Prostate gland (tissue), 2 donors: ENCODE results near the gene SGSH. TPM values are rescaled to one million over a fixed set of nuclear protein-coding genes. Genes with fewer than 3 reads are reported as not detected.

Source experiments
- DNase-seq: peaks from one replicate; pipeline ENCODE4 v3.0.0-alpha.2; 2019; ENCODE audit warnings: low spot score
- H3K27ac ChIP-seq, 2 donors: fragments of 200-600 bp; sonication (generic); 2 replicates each; pipeline ENCODE4 v1.5.1; 2017 to 2019
- H3K27me3 ChIP-seq: fragments of 200-600 bp; sonication (generic); replicated peaks from 2 replicates; pipeline ENCODE4 v1.5.1; 2019; ENCODE audit not compliant: insufficient read depth
- H3K36me3 ChIP-seq, 2 donors: fragments of 200-600 bp; sonication (generic); 1 replicate in 1 of 2; 2 replicates in 1 of 2; pipeline versions ENCODE4 v1.5.1 to v1.8.1; 2017 to 2019
- H3K4me1 ChIP-seq: fragments of 200-600 bp; sonication (generic); replicated peaks from 2 replicates; pipeline ENCODE4 v1.5.1; 2019
- H3K4me3 ChIP-seq, 2 donors: fragments of 200-600 bp; sonication (generic); 2 replicates each; pipeline ENCODE4 v1.5.1; 2017 to 2019
- H3K9me3 ChIP-seq: fragments of 200-600 bp; sonication (generic); 2 replicates; pipeline ENCODE4 v1.5.1; 2017
- POLR2A ChIP-seq: fragments of 450-650 bp; IDR thresholded peaks from one replicate; pipeline ENCODE4 v1.6.1; 2016; ENCODE audit warnings: antibody characterized with exemption, mild to moderate bottlenecking
- POLR2AphosphoS5 ChIP-seq: sonication (generic); formaldehyde crosslinking; IDR thresholded peaks from one replicate; pipeline ENCODE4 v1.6.1; 2017; ENCODE audit warnings: antibody characterized with exemption
- WGBS: methylation state at CpG from one replicate; pipeline ENCODE4 v1.1.5; 2018; 5-methylcytosine and 5-hydroxymethylcytosine counted together
- intact Hi-C: fragments of 100-400 bp; cut with DNase I; formaldehyde crosslinking; loops from one replicate; pipeline ENCODE4 v1.14.2; 2022
- total RNA-seq, 2 donors: library from RNA; depleted of rRNA; stranded (reverse); fragments of >200 nt; gene quantifications; one replicate each; pipeline ENCODE4 v1.1.0, GENCODE V29; 2016
- TF ChIP-seq, protein P1 (sequence below), 4 experiments: fragments of 200-600 bp in 2 of 4; fragments of 450-650 bp in 2 of 4; sonication (generic) in 2 of 4; IDR thresholded peaks; 1 replicate in 3 of 4; 2 replicates in 1 of 4; pipeline ENCODE4 v1.5.1; 2016 to 2019; ENCODE audit warnings: antibody characterized with exemption in 4 of 4, mild to moderate bottlenecking in 2 of 4, moderate library complexity in 2 of 4

The SGSH gene
- total RNA-seq, 2 donors from 2014 or later = 41.2 to 95.7 TPM

DNA sequence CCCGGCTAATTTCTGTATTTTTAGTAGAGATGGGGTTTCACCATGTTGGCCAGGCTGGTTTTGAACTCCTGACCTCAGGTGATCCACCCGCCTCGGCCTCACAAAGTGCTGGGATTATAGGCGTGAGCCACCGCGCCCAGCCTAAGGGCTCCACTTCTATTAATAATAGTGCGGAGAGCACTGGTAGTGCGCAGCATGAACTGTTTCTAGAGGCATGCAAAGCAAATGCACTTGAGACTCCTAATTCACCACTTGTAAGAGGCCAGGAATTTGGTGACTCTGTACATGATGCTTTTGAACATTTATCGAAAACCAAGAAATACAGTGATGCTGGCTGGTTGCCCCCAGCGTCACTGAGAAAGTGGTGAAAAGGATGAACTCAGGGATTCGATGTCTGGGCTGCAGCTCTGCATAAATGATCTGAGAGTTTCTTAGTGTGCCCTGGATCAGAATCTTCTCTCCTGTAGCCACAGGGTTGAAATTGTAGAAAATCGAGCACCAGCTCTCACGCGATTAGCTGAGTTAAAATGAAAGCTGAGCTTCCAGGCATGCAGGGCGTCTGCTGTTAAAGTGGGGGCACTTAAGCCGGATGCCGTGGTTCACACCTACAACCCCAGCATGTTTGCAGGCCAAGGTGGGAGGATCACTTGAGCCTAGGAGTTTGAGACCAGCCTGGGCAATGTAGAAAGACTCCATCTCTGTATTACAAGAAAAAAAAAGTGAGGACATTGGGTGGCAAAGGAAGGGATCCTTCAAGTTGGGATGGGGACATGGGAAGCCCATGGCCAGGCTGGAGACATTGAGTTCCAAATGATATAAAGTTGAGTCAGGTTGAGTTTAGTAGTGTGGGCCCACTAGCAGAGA, 45.3 kb upstream of the SGSH start:
- no peak overlapping the region for H3K4me3 ChIP-seq
- no peak overlapping the region for H3K27ac ChIP-seq
- WGBS = 94% methylated on average over 17 of the region's 17 CpGs
- peaks cover 20% of the 10 kb centered on the region for H3K4me1 ChIP-seq
- intact Hi-C loops = no loop called here
- H3K36me3 ChIP-seq = no peaks in the 10 kb centered on the region
- no peaks in the 10 kb centered on the region for H3K9me3 ChIP-seq
- TF ChIP-seq POLR2AphosphoS5 (no peak), POLR2A (no peak)
- TF ChIP-seq, protein P1, sequence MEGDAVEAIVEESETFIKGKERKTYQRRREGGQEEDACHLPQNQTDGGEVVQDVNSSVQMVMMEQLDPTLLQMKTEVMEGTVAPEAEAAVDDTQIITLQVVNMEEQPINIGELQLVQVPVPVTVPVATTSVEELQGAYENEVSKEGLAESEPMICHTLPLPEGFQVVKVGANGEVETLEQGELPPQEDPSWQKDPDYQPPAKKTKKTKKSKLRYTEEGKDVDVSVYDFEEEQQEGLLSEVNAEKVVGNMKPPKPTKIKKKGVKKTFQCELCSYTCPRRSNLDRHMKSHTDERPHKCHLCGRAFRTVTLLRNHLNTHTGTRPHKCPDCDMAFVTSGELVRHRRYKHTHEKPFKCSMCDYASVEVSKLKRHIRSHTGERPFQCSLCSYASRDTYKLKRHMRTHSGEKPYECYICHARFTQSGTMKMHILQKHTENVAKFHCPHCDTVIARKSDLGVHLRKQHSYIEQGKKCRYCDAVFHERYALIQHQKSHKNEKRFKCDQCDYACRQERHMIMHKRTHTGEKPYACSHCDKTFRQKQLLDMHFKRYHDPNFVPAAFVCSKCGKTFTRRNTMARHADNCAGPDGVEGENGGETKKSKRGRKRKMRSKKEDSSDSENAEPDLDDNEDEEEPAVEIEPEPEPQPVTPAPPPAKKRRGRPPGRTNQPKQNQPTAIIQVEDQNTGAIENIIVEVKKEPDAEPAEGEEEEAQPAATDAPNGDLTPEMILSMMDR (IDR thresholded peaks at IDR 0.05) = no peak
- no peaks in the 10 kb centered on the region for H3K27me3 ChIP-seq
- DNase-seq = no peak

GRCh38 chr17:80264205-80265075, 44.3 kb upstream of the SGSH start:
- H3K27me3 ChIP-seq = no peaks in the 10 kb centered on the region
- WGBS = 78% methylated on average over 19 of the region's 19 CpGs
- intact Hi-C loops = no loop called here
- peak overlapping the region; percentile 99 for H3K27ac ChIP-seq
- TF ChIP-seq, protein P1 (IDR thresholded peaks at IDR 0.05) = no peak
- TF ChIP-seq POLR2AphosphoS5 = no peak
- no peak for TF ChIP-seq POLR2A
- no peaks in the 10 kb centered on the region for H3K36me3 ChIP-seq
- peak overlapping the region in 1 of 2 donors; percentile 32 for H3K4me3 ChIP-seq
- no peak for DNase-seq
- peaks cover 20% of the 10 kb centered on the region for H3K4me1 ChIP-seq
- H3K9me3 ChIP-seq = no peaks in the 10 kb centered on the region

- TF ChIP-seq, protein P1 (IDR thresholded peaks at IDR 0.05) = peak in 2 of 4 experiments; percentile 33
- TF ChIP-seq POLR2AphosphoS5 (peak; percentile 92), POLR2A (peak; percentile 32)
- intact Hi-C loops = no loop called here
- Histone ChIP-seq H3K4me1 (peaks cover 20% of the 10 kb centered on the region), H3K9me3 (no peaks in the 10 kb centered on the region), H3K4me3 (peak overlapping the region; percentile 29 to 32), H3K27me3 (no peaks in the 10 kb centered on the region), H3K27ac (peak overlapping the region; percentile 99), H3K36me3 (no peaks in the 10 kb centered on the region)
- DNase-seq = peak; percentile 93
- 24% methylated on average over 19 of the region's 19 CpGs for WGBS
These were observed 43.4 kb upstream of the SGSH start for GRCh38 chr17:80263253-80264204.

DNA sequence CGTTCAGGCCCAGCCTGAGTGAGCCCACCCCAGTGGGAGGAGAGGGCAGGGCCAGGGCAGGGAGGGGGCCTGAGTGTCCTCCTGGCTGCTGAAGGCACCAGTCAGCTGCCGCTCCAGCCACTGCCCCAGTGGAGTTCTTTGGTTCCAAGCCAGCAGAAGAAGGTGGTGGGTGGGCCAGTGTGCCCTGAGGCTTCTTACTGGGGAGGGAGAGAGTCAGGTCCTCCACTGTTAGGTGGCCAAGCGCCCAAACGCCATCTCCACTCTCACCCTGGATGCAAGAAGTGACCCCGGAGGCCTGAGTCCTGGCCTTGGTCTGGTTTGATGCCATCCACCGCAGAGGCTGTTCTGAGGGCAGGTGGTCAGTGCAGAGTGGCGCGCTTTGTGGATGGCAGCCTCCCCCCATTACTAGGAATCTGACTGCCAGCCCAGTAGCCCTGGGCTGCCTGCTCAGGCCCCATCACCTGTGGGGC, 42.7 kb upstream of the SGSH start:
- H3K27ac ChIP-seq = peak overlapping the region; percentile 99
- H3K4me1 ChIP-seq = peaks cover 20% of the 10 kb centered on the region
- intact Hi-C loops = no loop called here
- H3K27me3 ChIP-seq = no peaks in the 10 kb centered on the region
- 76% methylated on average over 8 of the region's 8 CpGs for WGBS
- DNase-seq = no peak
- H3K9me3 ChIP-seq = no peaks in the 10 kb centered on the region
- no peaks in the 10 kb centered on the region for H3K36me3 ChIP-seq
- TF ChIP-seq POLR2AphosphoS5 (no peak), POLR2A (no peak)
- TF ChIP-seq, protein P1 (IDR thresholded peaks at IDR 0.05) = no peak
- peak overlapping the region; percentile 29 to 32 for H3K4me3 ChIP-seq
